Dendritic cell treated with granulocyte-macrophage colony-stimulating factor and Interleukin-4, amounts not matched to agents 40 ng/mL and 50 ng/mL, for 4 days (primary cell): ENCODE results near the gene PLA2G15.
"Not testable (repeated sequence)": the region's sequence is repeated elsewhere in the genome, so short reads cannot be mapped to it uniquely, and the experiment has no call there.

Experiments used
- H3K27ac Mint-ChIP-seq: one replicate; pipeline ENCODE4 v1.8.0; 2022; ENCODE audit warnings: mild to moderate bottlenecking, mixed read lengths
- H3K27me3 Mint-ChIP-seq: one replicate; pipeline ENCODE4 v1.8.0; 2022; ENCODE audit warnings: mild to moderate bottlenecking, mixed read lengths
- H3K36me3 Mint-ChIP-seq: one replicate; pipeline ENCODE4 v1.8.0; 2022; ENCODE audit warnings: low read depth, mixed read lengths
- H3K4me1 Mint-ChIP-seq: one replicate; pipeline ENCODE4 v1.8.0; 2022; ENCODE audit warnings: low read depth, mixed read lengths
- H3K4me3 Mint-ChIP-seq: one replicate; pipeline ENCODE4 v1.8.0; 2022; ENCODE audit warnings: mild to moderate bottlenecking, moderate library complexity, mixed read lengths
- H3K9me3 Mint-ChIP-seq: one replicate; pipeline ENCODE4 v1.8.0; 2022; ENCODE audit warnings: mixed read lengths
- intact Hi-C: fragments of 100-400 bp; cut with micrococcal nuclease; formaldehyde crosslinking; loops from one replicate; pipeline ENCODE4 v1.15.0; 2022

Gene PLA2G15

GRCh38 chr16:68283801-68284598, 38.8 kb downstream of the PLA2G15 start:
- Mint-ChIP-seq H3K9me3 (no peaks in the 10 kb centered on the region), H3K4me3 (peak overlapping the region; percentile 57), H3K4me1 (peaks cover 82% of the 10 kb centered on the region), H3K27me3 (no peaks in the 10 kb centered on the region), H3K36me3 (peaks cover 70% of the 10 kb centered on the region), H3K27ac (peak overlapping the region; percentile 89)
- intact Hi-C loops: no loop called here

- Mint-ChIP-seq H3K4me1 (peaks cover 87% of the 10 kb centered on the region), H3K36me3 (peaks cover 68% of the 10 kb centered on the region), H3K9me3 (no peaks in the 10 kb centered on the region), H3K4me3 (peak overlapping the region; percentile 61), H3K27ac (peak overlapping the region; percentile 89), H3K27me3 (no peaks in the 10 kb centered on the region)
- intact Hi-C loops: no loop called here
These were observed 39.7 kb downstream of the PLA2G15 start for GRCh38 chr16:68284847-68285246.

GRCh38 chr16:68285683-68286082, 40.5 kb downstream of the PLA2G15 start:
- H3K27me3 Mint-ChIP-seq: no peaks in the 10 kb centered on the region
- no peaks in the 10 kb centered on the region for H3K9me3 Mint-ChIP-seq
- intact Hi-C loops: no loop called here
- peaks cover 91% of the 10 kb centered on the region for H3K4me1 Mint-ChIP-seq
- no peak overlapping the region for H3K4me3 Mint-ChIP-seq
- peak overlapping the region; percentile 89 for H3K27ac Mint-ChIP-seq
- peaks cover 70% of the 10 kb centered on the region for H3K36me3 Mint-ChIP-seq

GRCh38 chr16:68286153-68287074, 41.2 kb downstream of the PLA2G15 start:
- Mint-ChIP-seq H3K9me3 (no peaks in the 10 kb centered on the region), H3K36me3 (peaks cover 70% of the 10 kb centered on the region), H3K4me3 (peak overlapping the region; percentile 33), H3K27ac (peak overlapping the region; percentile 89), H3K4me1 (peaks cover 91% of the 10 kb centered on the region), H3K27me3 (no peaks in the 10 kb centered on the region)
- intact Hi-C loops: no loop called here

- Mint-ChIP-seq H3K4me3 (no peak overlapping the region), H3K27me3 (no peaks in the 10 kb centered on the region), H3K27ac (no peak overlapping the region), H3K9me3 (no peaks in the 10 kb centered on the region), H3K36me3 (peaks cover 70% of the 10 kb centered on the region), H3K4me1 (peaks cover 84% of the 10 kb centered on the region)
- intact Hi-C loops: no loop called here
These were observed 42.4 kb downstream of the PLA2G15 start for GRCh38 chr16:68287276-68288251.

- H3K4me3 Mint-ChIP-seq: no peak overlapping the region
- no peaks in the 10 kb centered on the region for H3K9me3 Mint-ChIP-seq
- intact Hi-C loops: no loop called here
- H3K27me3 Mint-ChIP-seq: no peaks in the 10 kb centered on the region
- peaks cover 77% of the 10 kb centered on the region for H3K4me1 Mint-ChIP-seq
- peaks cover 72% of the 10 kb centered on the region for H3K36me3 Mint-ChIP-seq
- H3K27ac Mint-ChIP-seq: no peak overlapping the region
These were observed 43.1 kb downstream of the PLA2G15 start for GRCh38 chr16:68288252-68288650.

GRCh38 chr16:68288796-68289195, 43.6 kb downstream of the PLA2G15 start:
- H3K4me3 Mint-ChIP-seq, H3K27ac Mint-ChIP-seq, H3K27me3 Mint-ChIP-seq, intact Hi-C loops, H3K9me3 Mint-ChIP-seq: not testable (repeated sequence)
- H3K36me3 Mint-ChIP-seq: peaks cover 73% of the 10 kb centered on the region
- H3K4me1 Mint-ChIP-seq: peaks cover 72% of the 10 kb centered on the region

- no peaks in the 10 kb centered on the region for H3K9me3 Mint-ChIP-seq
- H3K4me3 Mint-ChIP-seq: peak overlapping the region; percentile 8
- peak overlapping the region; percentile 45 for H3K27ac Mint-ChIP-seq
- no peaks in the 10 kb centered on the region for H3K27me3 Mint-ChIP-seq
- peaks cover 75% of the 10 kb centered on the region for H3K36me3 Mint-ChIP-seq
- peaks cover 68% of the 10 kb centered on the region for H3K4me1 Mint-ChIP-seq
- intact Hi-C loops: no loop called here
These were observed 44.0 kb downstream of the PLA2G15 start for GRCh38 chr16:68289202-68289601.

- peaks cover 62% of the 10 kb centered on the region for H3K4me1 Mint-ChIP-seq
- peaks cover 75% of the 10 kb centered on the region for H3K36me3 Mint-ChIP-seq
- H3K27ac Mint-ChIP-seq: peak overlapping the region; percentile 45
- H3K9me3 Mint-ChIP-seq: no peaks in the 10 kb centered on the region
- H3K4me3 Mint-ChIP-seq: peak overlapping the region; percentile 8
- intact Hi-C loops: no loop called here
- no peaks in the 10 kb centered on the region for H3K27me3 Mint-ChIP-seq
These were observed 44.6 kb downstream of the PLA2G15 start for GRCh38 chr16:68289621-68290329.

- intact Hi-C loops: no loop called here
These were observed 45.3 kb downstream of the PLA2G15 start for GRCh38 chr16:68290450-68290849.

GRCh38 chr16:68291227-68291626, 46.1 kb downstream of the PLA2G15 start:
- Mint-ChIP-seq H3K27me3 (no peaks in the 10 kb centered on the region), H3K9me3 (no peaks in the 10 kb centered on the region), H3K4me3 (no peak overlapping the region), H3K27ac (peak overlapping the region; percentile 45), H3K4me1 (peaks cover 55% of the 10 kb centered on the region), H3K36me3 (peaks cover 87% of the 10 kb centered on the region)
- intact Hi-C loops: no loop called here

More at GRCh38 chr16:68290450-68290849, 45.3 kb downstream of the PLA2G15 start:
- H3K36me3 Mint-ChIP-seq: peaks cover 80% of the 10 kb centered on the region
- H3K27ac Mint-ChIP-seq: peak overlapping the region; percentile 45
- H3K4me3 Mint-ChIP-seq: no peak overlapping the region
- no peaks in the 10 kb centered on the region for H3K27me3 Mint-ChIP-seq
- peaks cover 55% of the 10 kb centered on the region for H3K4me1 Mint-ChIP-seq
- H3K9me3 Mint-ChIP-seq: no peaks in the 10 kb centered on the region

GRCh38 chr16:68292425-68292824, 47.3 kb downstream of the PLA2G15 start:
- Mint-ChIP-seq H3K27ac (no peak overlapping the region), H3K36me3 (peaks cover 88% of the 10 kb centered on the region), H3K4me1 (peaks cover 55% of the 10 kb centered on the region), H3K9me3 (no peaks in the 10 kb centered on the region), H3K4me3 (no peak overlapping the region), H3K27me3 (no peaks in the 10 kb centered on the region)
- intact Hi-C loops: no loop called here

GRCh38 chr16:68296291-68296690, 51.1 kb downstream of the PLA2G15 start:
- Mint-ChIP-seq H3K27ac (peak overlapping the region; percentile 82), H3K9me3 (no peaks in the 10 kb centered on the region), H3K36me3 (peaks cover 100% of the 10 kb centered on the region), H3K4me3 (peak overlapping the region; percentile 30), H3K27me3 (no peaks in the 10 kb centered on the region), H3K4me1 (peaks cover 42% of the 10 kb centered on the region)
- intact Hi-C loops: no loop called here
